GM12878 (cell line): ENCODE data around the gene FBXL19. TPM values are rescaled to one million over a fixed set of nuclear protein-coding genes. Genes with fewer than 3 reads are reported as not detected.

Experiments
- ATAC-seq: fragments of 200-7000 bp; cut with Tn5 transposase; 3 replicates; pipeline ENCODE4 v1.9.1; 2020; ENCODE audit warnings: mild to moderate bottlenecking, moderate library complexity
- BruUV-seq: library from RNA; stranded (reverse); fragments of 400-500 nt; replicated peaks from 2 replicates; lab custom pipeline; 2021; lab: Mats Ljungman, UMichigan
- CTCF ChIA-PET: fragments of 300-600 bp; sonication (Branson Sonifier 250); formaldehyde crosslinking; extraction: SDS; loops from one replicate; lab custom pipeline; 2021; ENCODE audit warnings: inconsistent platforms; lab: Yijun Ruan, JAX
- POLR2A ChIA-PET: fragments of 350-600 bp; formaldehyde crosslinking; extraction: SDS; loops from one replicate; lab custom pipeline; 2021; ENCODE audit warnings: inconsistent platforms; lab: Charles Lee
- RAD21 ChIA-PET: fragments of 300-600 bp; sonication (Branson Sonifier 250); formaldehyde crosslinking; loops from one replicate; lab custom pipeline; 2023; ENCODE audit warnings: antibody characterized with exemption; ENCODE audit not compliant: unreplicated experiment; lab: Charles Lee
- SMC1A ChIA-PET: fragments of 300-600 bp; sonication (Branson Sonifier 250); formaldehyde crosslinking; loops from one replicate; lab custom pipeline; 2023; ENCODE audit not compliant: unreplicated experiment, uncharacterized antibody; lab: Charles Lee
- DNase-seq: peaks from one replicate; pipeline ENCODE4 v3.0.0-alpha.2; 2011; ENCODE audit warnings: low read depth, low spot score
- FAIRE-seq: peaks from 3 replicates; lab custom pipeline; 2011; peaks lifted over from hg19 to GRCh38; lab: Jason Lieb, UNC
- H2AFZ ChIP-seq: 2 replicates; pipeline ENCODE4 v1.6.0; 2011; ENCODE audit warnings: low read depth, low read length, control low read depth; ENCODE audit not compliant: control insufficient read depth
- H3K27ac ChIP-seq: 2 replicates; pipeline ENCODE4 v1.5.1; 2011; ENCODE audit warnings: control low read depth; ENCODE audit not compliant: control insufficient read depth, insufficient read depth
- H3K27me3 ChIP-seq, 2 experiments: replicated peaks in 1 of 2; 2 replicates each; pipeline versions ENCODE4 v1.6.0 to v1.6.1; 2011; ENCODE audit warnings: low read length in 1 of 2; ENCODE audit not compliant: control insufficient read depth in 2 of 2, insufficient read depth in 2 of 2
- H3K36me3 ChIP-seq, 2 experiments: 2 replicates each; pipeline ENCODE4 v1.5.1; 2011; ENCODE audit warnings: low read length in 1 of 2; ENCODE audit not compliant: control insufficient read depth in 2 of 2, insufficient read depth in 2 of 2
- H3K4me1 ChIP-seq: 2 replicates; pipeline ENCODE4 v1.6.1; 2011; ENCODE audit warnings: mild to moderate bottlenecking, low read length, moderate library complexity, mixed read lengths; ENCODE audit not compliant: control insufficient read depth, insufficient read depth
- H3K4me2 ChIP-seq: 2 replicates; pipeline ENCODE4 v1.6.0; 2011; ENCODE audit warnings: control low read depth; ENCODE audit not compliant: control insufficient read depth, insufficient read depth
- H3K4me3 ChIP-seq: fragments of 200-600 bp; sonication (generic); 2 replicates; pipeline ENCODE4 v1.5.1; 2016
- H3K79me2 ChIP-seq: 2 replicates; pipeline ENCODE4 v1.6.0; 2011; ENCODE audit warnings: low read length; ENCODE audit not compliant: control insufficient read depth, insufficient read depth
- H3K9ac ChIP-seq: 2 replicates; pipeline ENCODE4 v1.8.0; 2011; ENCODE audit warnings: low read length, control low read depth, mixed read lengths; ENCODE audit not compliant: control insufficient read depth, insufficient read depth
- H3K9me3 ChIP-seq: replicated peaks from 3 replicates; pipeline ENCODE4 v1.5.1; 2011; ENCODE audit warnings: mild to moderate bottlenecking, low read length; ENCODE audit not compliant: control insufficient read depth, insufficient read depth
- H4K20me1 ChIP-seq: 2 replicates; pipeline ENCODE4 v1.6.0; 2011; ENCODE audit not compliant: control insufficient read depth, insufficient read depth
- RUNX3 ChIP-seq: IDR thresholded peaks from 2 replicates; pipeline ENCODE4 v1.6.1; 2012; ENCODE audit warnings: low read length, inconsistent platforms
- SIX5 ChIP-seq: IDR thresholded peaks from 2 replicates; pipeline ENCODE4 v1.6.1; 2011; ENCODE audit warnings: mild to moderate bottlenecking, low read depth, low read length, moderate library complexity; ENCODE audit not compliant: severe bottlenecking
- WGBS: methylation state at CpG from one replicate; pipeline ENCODE4 v1.1.6; 2016; ENCODE audit warnings: low lambda C conversion rate; ENCODE audit not compliant: insufficient replicate concordance, insufficient coverage; ENCODE audit errors: missing lambda C conversion rate; 5-methylcytosine and 5-hydroxymethylcytosine counted together
- in situ Hi-C: fragments of 300-500 bp; cut with MboI; formaldehyde crosslinking; loops from 9 replicates; pipeline ENCODE4 v1.14.3; 2018; ENCODE audit warnings: mixed read lengths
- intact Hi-C: fragments of 100-400 bp; cut with micrococcal nuclease; formaldehyde crosslinking; loops from one replicate; pipeline ENCODE4 v1.14.2; 2022; ENCODE audit not compliant: unreplicated experiment
- polyA plus RNA-seq, 11 experiments: library from polyadenylated mRNA; depleted of rRNA in 4 of 11; unstranded in 6 of 11; stranded (reverse) in 5 of 11; fragments of >200 nt; fragmentation: Nextera tagmentation in 4 of 11; fragmentation: Illumina TruSeq in 1 of 11; extraction: Ambion mirVana in 4 of 11; extraction: Trizol in 1 of 11; gene quantifications; 1 replicate in 1 of 11; 2 replicates in 10 of 11; pipeline versions ENCODE4 v1.2.1 to v1.2.3, GENCODE V29; 2011 to 2016; ENCODE audit warnings: inconsistent platforms in 2 of 11, missing spikeins in 2 of 11, low read depth in 1 of 11
- total RNA-seq, 4 experiments: library from RNA; depleted of rRNA in 3 of 4; stranded (reverse); fragments of >200 nt in 3 of 4; fragmentation: Illumina TruSeq in 1 of 4; extraction: Trizol in 1 of 4; gene quantifications; 2 replicates each; pipeline versions ENCODE4 v1.2.1 to v1.2.3, GENCODE V29; 2013 to 2021

FBXL19 gene
- total and polyA plus RNA-seq, 10 of the 15 experiments (the other 5 are each of a cell fraction or from before 2014, with no cell fraction given) = 0.02 to 32.1 (median 6.8) TPM; not detected in 1

DNA sequence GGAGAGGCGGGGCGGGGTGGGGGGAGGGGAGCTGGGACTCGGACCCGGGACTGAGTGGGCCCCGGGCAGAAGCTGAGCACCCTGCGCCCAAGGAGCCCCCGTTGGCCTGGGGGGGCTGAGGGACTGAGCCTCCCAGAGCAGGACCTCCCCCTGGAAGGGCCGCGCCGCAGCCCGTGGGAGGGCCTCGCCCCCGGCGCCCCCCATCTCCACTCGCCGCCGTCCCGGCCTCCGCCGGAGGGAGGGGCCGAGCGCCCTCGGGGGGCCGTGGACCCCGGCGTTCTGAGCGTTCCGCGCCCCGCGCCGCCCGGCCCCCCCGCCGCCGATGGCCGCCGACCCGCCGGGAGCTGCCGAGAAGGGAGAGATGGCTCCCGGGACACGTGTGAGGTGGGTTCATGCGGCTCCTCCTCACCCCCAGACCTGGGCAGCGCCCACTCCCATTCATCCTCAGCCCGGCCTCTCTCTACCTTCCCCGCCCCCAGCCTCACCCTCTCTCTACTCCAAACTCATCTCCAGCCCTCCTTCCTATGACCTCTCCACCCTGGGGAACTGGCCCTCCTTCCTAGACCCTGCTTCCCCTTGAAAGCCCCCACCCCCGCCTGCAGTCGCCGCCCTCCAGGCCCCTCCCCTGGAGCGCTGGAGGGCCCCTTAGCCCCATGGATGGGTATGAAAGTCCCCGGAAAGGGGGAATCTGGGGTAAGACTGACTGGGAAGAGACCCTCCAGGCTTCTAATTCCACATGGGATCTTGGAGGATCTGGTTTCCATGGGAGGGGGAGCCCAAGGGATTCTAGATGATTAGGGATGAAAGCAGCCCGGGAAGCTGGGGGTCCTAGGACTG lies 922 bp downstream of the FBXL19 start (continued):
- no peak for TF ChIP-seq SIX5
- TF ChIP-seq, all 136 proteins: peak for 9

DNA sequence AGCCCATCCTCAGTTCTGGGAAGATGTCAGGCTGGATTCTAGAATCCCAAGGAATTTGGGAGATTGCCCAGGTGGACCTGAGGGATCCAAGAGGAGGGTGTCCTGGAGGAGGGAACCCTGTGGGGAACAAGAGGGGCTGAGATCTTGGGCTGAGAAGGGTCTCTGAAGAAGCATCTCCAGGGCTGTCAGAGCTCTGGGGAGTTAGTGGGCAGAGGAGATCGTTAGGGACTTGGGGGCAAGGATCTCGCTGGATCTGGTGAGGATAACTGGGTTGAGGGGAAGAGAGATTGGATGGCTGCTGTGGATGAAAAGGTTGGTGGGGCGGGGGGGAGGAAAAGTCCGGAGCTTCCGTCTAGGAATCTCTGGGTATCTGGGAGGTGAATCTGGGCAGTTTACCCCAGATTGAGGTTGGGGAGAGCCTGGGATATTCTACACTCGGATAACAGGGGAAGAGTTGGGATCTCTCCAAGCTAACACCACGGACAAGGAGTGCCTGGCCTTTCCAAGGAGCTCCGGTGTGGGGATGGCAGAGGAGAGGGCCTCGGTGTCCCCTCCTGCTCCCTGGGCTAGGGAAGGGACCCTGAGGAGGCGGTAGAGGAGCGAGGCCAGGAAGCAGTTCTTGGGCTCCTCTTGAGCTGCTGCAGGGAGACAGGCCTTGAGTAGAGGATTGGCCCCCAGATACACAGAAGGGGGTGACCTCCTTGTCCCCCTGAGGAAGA lies 1.7 kb downstream of the FBXL19 start:
- in situ Hi-C loops = loop anchor here (5.0 kb wide), 1 partner anchor 83 kb away; no protein-coding TSS in a partner anchor

More for the DNA sequence above, 1.7 kb downstream of the FBXL19 start:
- Histone ChIP-seq H3K27me3 (no peaks in the 10 kb centered on the region), H3K27ac (no peak overlapping the region), H3K79me2 (peaks cover 5% of the 10 kb centered on the region), H3K9ac (peak overlapping the region; percentile 57), H3K4me1 (peaks cover 4% of the 10 kb centered on the region; the same call in 1 of the 2 replicates), H3K36me3 (peaks cover 0 to 3% of the 10 kb centered on the region in 2 experiments; a peak in 3 of 4 replicates), H2AFZ (no peak overlapping the region), H3K4me3 (peak overlapping the region; percentile 81), H3K4me2 (peak overlapping the region; percentile 48), H3K9me3 (no peaks in the 10 kb centered on the region), H4K20me1 (no peaks in the 10 kb centered on the region)
- ChIA-PET SMC1A (interaction anchor here (1.3 kb wide), 1 partner anchor 17 kb away, joined by 5 read pairs; no protein-coding TSS in a partner anchor), POLR2A (interaction anchor here (0.5 to 0.7 kb wide), 2 partner anchors 456 to 1010 kb away, joined by 3 read pairs; no protein-coding TSS in a partner anchor), RAD21 (interaction anchor here (1.3 kb wide), 1 partner anchor 29 kb away, joined by 4 read pairs; no protein-coding TSS in a partner anchor), CTCF (interaction anchor here (1.1 to 5.2 kb wide), 2 partner anchors 17 to 23 kb away, joined by 3 to 26 read pairs; no protein-coding TSS in a partner anchor)
- 93% methylated on average over 11 of the region's 11 CpGs for WGBS
- TSS peak; percentile 62 for BruUV-seq
- FAIRE-seq = no peak
- intact Hi-C loops = loop anchor here (5.0 to 10.0 kb wide), 3 partner anchors 163 to 270 kb away; partner anchors contain the start of genes CFAP119, FBRS, PRR14 and RNF40
- no peak for ATAC-seq
- no peak for TF ChIP-seq RUNX3
- no peak for DNase-seq
